T-helper 1 cell treated with Interleukin-12 subunit alpha and Interleukin-12 subunit beta and Interleukin-4 antibody, amounts not matched to agents 30 ng/mL and 1 ng/mL, for 36 hours (primary cell): Measurements from ENCODE around the gene DGLUCY. TPM values are rescaled to one million over a fixed set of nuclear protein-coding genes. Genes with fewer than 3 reads are reported as not detected.
"Not testable (repeated sequence)": the region's sequence is repeated elsewhere in the genome, so short reads cannot be mapped to it uniquely, and the experiment has no call there.

Experiments
- intact Hi-C: fragments of 100-400 bp; cut with micrococcal nuclease; formaldehyde crosslinking; loops from one replicate; pipeline ENCODE4 v1.15.1; 2024
- total RNA-seq: library from RNA; stranded (reverse); gene quantifications from 2 replicates; pipeline ENCODE4 v1.2.3, GENCODE V29; 2022

The DGLUCY gene
- total RNA-seq, 1 donor from 2014 or later = 93.0 TPM

DNA sequence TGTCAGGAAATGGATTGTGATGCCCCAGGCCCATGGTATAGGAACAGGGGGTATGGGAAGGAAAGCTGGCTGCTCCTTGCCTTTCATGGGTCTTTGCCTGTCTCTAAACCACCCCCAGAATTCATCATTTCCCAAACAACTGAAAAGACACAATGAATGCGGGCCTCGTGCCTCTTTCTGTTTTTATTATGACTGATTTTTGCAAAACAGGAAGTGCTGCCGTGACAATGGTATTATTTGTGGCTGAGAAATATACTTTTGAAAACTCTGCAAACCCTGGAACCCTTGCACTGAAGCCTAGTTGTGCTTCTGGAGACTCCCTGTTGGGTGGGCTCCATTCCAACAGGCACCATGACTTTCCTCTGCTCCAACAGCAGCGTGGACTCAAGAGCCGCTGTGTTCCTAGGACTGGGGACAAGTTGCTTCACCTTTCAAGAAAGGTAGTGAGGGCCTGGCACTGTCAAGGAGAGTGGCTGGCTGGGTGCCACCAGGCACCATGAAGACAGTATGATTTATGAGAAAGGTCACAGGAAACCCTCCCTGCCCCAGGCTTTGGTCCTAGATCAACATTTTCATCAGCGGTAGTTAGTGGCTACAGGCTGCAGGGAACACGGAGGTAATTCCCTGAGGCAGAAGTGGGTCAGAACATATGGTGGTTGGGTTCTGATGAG is 4.8 kb upstream of the DGLUCY start:
- intact Hi-C loops = no loop called here

DNA sequence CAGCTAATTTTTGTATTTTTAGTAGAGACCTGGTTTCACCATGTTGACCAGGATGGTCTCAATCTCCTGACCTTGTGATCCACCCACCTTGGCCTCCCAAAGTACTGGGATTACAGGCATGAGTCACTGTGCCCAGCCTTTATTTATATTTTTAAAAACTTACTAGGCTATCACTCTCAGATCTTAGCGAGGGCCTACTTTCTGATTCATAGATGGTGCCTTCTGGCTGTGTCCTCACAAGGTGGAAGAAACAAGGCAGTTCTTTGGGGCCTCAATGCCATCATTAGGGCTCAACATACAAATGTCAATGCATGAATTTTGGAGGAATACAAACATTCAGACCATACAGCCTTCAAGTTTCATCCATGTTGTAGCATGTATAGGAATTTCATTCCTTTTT is 2.4 kb upstream of the DGLUCY start:
- intact Hi-C loops = no loop called here

DNA sequence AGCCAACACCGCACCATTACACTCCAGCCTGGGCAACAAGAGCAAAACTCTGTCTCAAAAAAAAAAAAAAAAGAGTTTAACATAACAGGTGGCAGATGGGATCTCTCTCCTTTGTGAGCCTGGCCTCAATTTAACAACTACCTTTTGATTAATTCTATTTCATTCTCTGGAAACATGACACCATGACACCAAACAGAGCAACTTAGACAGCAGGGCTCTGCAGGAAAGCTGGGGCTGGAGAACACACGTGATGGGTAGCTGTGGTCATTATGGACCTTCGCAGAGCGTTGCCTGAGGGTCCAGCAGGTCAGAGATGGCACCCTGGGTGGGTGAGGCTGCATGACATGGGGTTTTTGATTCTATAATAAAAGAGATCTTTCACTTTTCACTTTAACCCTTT is 1.7 kb upstream of the DGLUCY start:
- intact Hi-C loops = no loop called here

DNA sequence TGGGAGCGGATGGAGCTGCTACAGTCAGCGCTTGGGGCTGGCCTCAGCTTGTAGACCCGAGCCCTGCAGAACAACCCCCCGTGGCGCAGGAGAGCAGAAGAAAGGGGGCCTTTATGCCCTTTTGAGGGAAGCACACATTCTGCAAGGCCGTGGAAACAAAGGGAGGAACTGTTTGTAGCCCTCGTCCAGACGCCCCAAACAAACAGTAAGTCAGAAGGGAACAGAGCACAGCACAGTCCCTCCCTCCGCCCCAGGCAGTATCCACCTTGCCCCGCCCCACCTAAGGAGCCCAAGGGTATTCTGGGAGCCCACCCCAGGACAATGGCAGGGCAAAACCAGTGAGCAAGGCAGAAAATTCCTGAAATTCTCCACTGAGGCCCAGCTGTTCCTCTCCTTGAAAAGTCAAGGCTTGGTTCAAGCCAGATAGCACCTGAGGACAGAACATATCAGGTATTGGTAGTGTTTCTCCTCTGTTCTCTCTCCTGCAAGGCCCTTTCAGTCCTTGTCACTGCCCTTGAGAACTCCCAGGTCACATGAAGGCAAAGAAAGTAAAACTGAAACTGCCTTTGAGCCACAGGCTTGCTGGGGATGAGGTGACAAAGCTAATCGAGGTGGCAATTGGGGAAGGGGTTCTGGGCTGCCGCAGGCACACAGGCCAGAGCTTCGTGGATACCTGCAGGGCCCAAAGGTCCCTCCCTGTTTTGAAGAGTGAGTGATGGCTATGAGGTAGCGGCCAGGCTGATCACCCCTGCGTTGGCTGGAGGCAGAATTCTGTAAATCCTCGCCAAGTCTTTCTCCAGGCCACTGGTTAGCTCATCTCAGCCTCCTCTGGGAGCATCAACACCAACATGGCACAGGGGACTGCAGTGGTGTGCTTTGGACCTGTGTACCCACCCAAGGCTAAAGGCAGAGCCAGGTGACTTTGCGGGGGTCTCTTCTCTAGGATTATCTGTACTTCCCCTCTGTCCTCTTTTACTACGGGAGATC is 499 bp downstream of the DGLUCY start:
- intact Hi-C loops = loop anchor here (1.0 to 2.0 kb wide), 12 partner anchors 28 to 730 kb away; partner anchors contain the start of genes CCDC88C and RPS6KA5

DNA sequence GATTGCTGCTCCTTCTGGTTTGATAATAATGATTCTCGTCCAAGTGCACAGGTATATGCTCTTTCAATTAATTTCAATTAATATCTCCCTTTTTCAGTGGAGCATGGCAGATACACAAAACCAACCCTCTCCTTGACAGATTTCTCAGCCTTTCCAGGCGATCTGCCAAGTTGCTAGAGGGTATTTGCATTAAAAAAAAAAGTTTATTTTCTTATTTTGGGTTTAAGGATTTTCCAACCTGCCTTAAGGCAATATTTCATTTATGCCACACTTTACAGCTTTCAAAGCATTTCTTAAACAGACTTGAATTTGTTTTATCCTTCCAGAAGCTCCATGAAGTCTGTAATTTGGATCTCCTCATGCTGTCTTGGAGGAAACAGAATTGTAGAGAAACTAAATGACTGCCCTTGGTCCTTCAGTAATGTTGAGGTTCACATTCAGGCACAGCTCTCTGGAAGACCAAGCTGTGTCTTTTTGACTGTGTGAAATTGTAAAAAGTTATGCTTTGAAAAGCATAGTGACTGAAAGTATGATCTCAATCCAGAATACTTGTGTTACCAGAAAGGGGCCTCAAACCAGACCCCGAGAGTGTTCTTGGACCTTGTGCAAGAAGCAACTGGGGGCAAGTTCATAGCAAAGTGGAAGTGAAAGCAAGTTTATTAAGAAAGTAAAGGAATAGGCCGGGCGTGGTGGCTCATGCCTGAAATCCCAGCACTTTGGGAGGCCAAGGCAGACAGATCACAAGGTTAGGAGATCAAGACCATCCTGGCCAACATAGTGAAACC is 2.3 kb downstream of the DGLUCY start:
- intact Hi-C loops = loop anchor here (1.0 to 2.0 kb wide), 2 partner anchors 146 to 301 kb away; partner anchors contain the start of gene CCDC88C

DNA sequence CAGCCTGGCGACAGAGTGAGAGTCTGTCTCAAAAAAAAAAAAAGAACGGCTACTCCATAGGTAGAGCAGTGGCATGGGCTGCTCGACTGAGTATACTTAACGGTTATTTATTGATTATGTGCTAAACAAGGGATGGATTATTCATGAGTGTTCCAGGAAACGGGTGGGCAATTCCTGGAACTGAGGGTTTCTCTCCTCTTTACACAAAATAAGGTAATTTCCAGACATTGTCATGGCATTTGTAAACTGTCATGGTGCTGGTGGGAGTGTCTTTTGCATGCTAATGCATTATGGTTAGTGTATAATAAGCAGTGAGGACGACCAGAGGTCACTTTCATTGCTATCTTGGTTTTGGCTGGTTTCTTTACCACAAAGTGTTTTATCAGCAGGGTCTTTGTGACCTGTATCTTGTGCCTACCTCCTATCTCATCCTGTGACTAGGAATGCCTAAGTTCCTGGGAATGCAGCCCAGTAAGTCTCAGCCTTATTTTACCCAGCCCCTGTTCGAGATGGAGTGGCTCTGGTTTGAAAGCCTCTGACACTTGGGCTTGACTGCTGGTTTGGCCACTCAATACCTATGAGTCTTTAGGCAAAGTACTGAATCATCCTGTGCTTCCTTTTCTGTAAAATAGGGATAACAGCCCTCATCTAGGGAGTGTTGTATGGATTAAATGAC is 3.2 kb downstream of the DGLUCY start:
- intact Hi-C loops = no loop called here

DNA sequence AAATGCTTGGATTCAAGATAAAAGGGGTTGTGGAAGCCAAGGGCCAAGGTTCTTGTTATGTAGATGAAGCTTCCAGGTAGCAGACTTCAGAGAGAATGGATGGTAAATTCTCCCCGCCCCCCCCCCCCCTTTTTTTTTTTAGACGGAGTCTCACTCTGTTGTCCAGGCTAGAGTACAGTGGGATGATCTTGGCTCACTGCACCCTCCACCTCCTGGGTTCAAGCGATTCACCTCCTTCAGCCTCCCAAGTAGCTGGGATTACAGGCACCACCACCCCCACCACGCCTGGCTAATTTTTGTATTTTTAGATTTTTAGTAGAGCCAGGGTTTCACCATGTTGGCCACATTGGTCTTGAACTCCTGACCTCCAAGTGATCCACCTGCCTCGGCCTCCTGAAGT is 4.1 kb downstream of the DGLUCY start:
- intact Hi-C loops = no loop called here

DNA sequence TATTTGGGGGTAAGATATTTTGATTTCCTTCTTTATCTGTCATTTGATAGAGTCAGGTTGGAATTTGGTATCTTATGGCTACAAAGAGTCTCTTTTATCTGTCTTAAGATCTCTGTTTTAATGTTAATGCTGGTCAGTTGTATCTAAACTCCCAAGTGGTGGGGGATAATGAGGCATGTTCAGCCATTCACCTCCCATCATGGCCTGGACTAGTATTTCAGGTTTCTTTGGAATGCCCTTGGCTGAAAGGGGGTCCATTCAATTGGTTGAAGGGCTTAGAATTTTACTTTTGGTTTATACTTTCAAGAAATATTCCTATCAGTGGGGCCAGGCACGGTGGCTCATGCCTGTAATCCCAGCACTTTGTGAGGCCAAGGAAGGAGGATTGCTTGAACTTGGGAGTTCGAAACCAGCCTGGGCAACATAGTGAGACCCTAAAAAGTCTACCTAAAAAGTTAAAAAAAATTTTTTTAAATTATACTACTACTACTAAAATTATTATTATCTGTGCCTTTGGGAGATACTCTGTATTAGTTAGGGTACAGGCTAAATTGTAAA is 4.7 kb downstream of the DGLUCY start:
- intact Hi-C loops = no loop called here

DNA sequence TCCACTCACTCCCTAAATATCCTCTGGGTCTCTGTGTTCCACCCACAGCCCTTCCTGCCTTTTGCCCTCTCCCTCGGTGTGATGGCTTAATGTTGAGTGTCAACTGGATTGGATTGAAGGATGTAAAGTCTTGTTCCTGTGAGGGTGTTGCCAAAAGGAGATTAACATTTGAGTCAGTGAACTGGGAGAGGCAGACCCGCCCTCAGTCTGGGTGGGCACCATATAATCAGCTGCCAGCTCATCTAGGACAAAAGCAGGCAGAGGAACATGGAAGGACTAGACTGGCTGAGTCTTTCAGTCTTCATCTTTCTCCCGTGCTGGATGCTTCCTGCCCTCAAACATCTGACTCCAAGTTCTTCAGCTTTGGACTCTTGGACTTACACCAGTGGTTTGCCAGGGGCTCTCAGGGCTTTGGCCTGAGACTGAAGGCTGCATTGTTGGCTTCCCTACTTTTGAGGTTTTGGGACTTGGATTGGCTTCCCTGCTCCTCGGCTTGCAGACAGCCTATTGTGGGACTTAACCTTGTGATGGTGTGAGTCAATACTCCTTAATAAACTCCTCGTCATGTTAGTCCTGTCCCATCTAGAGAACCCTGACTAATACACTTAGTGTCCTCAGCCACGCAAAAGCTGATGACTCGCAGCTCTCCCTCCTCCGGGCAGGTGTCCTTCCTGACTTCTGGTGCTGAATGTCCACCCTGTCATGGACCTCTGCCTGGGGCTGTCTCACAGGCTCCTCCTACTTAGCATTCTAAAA is 5.9 kb downstream of the DGLUCY start:
- intact Hi-C loops = no loop called here

DNA sequence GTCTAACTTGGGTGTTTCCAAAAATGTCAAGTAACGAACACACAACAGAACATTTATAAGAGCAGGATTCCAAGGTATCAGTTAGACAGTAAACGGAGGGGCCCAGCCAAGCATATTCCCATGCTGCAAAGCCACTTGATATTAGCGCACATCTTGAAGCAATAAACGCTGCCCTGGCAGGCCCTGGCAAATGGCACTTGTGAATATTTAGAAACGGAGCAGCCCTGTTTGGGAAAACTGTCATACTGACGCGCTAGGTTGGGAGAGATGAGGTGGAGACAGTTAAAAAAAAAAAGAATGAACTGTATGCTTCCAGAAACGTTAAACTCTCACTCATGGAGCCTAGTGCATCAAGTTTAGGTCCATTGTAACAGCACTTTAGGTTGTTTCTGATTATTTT is 9.3 kb downstream of the DGLUCY start:
- intact Hi-C loops = no loop called here

DNA sequence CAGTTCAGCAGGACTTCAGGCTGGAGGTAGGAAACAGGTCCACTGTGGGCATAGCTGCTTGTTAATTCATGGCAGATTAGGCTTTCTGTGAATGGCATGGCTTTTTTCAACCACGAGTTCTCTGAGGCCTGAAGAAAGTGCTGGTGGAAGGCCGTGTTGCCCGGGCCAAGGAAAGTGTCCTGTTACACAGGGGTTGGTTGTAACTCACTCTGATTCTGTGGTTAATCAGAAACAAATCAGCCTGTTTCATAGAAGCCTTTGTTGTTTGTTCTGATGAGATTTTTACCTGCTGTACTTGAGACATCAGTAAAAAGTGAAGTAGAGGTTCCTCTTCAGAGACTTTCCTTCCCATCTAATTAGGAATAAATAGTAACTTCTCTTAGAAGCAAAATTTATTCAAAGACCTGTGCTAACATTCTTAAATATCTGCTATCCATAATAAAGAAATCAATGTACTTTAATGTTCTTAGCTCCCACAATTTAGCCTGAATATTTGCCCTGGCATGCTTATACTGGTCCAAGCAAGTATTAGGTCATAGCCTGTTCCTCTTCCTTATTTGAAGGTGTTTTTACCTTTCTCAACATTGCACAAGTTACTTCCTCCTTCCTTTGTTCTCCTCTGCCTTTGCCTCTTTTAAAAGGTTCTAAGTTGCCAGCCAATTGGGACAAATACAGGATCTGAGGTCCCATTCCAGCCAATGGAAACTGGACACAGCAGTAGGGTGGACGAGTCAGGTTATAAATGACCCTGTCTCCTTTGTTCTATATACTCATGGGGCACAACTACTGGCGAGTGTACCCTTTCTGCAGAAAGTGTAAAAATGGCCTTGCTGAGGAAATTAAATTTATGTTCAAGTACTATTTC is 10.8 kb downstream of the DGLUCY start:
- intact Hi-C loops = not testable (repeated sequence)

DNA sequence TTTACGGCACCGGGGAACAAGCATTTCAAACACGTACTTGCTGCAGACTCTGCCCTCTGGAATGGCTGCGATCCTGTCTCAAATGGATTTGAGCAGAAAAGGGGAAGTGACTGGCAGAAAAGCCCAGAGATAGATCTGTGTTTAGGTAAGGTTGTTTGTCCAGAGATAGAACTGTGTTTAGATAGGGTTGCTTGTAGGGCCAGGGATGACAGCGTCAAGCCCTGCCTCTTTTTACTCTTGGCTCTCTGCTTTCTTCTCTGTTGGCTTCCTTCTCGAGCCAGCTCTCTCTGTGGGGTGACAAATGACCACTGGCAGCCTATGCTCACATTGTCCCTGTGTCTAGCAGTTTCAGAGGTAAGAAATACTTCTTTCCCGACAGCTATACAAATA is 11.4 kb downstream of the DGLUCY start:
- intact Hi-C loops = no loop called here

DNA sequence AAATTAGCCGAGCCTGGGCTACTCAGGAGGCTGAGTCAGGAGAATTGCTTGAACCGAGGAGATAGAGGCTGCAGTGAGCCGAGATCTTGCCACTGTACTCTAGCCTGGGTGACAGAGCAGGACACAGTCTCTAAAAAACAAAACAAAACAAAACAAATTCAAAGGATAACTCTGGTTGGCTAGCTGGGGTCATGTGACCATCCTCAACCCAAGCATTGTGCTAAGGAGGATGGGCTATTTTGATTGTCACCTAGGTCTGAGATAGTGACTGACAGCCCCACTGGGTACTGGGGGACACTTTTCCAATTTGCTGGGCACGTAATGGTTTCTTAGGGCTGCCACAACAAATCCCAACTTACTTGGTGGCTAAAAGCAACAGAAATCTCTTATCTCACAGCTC is 11.9 kb downstream of the DGLUCY start:
- intact Hi-C loops = no loop called here

DNA sequence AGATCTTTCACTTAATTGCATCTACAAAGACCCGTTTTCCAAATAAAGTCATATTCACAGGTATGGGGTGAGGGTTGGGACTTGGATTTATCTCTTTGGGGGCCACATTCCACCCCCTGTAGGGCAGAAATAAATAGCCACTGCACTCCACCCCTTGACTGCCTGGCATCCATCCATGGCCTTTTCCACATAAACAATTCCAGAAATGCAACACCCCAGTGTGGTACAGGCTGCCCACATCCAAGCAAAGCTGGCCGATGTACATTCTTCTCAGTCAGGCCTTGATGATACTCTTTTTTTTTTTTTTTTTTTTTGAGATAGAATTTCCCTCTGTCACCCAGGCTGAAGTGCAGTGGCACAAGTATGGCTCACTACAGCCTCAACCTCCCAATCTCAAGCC is 12.9 kb downstream of the DGLUCY start:
- intact Hi-C loops = no loop called here

DNA sequence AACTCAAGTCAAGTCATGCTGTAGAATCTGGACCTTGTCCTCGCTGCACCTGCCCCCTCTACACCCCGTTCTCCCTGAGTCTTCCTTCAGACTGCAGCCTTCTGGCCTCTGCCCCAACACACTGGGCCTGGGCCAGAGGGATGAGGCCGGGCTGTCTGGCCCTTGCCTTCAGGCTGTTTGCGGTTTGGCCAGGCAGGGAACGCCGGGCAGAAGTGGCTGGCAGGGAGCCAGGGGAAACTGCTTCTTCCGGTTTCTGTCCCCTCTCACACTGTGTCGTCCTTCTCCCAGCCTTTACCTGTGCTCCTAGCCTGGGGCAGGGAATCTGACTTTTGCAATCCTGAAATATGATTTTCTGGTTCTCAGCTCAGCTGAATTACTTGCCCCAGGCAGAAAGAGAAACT is 13.5 kb downstream of the DGLUCY start:
- intact Hi-C loops = no loop called here

DNA sequence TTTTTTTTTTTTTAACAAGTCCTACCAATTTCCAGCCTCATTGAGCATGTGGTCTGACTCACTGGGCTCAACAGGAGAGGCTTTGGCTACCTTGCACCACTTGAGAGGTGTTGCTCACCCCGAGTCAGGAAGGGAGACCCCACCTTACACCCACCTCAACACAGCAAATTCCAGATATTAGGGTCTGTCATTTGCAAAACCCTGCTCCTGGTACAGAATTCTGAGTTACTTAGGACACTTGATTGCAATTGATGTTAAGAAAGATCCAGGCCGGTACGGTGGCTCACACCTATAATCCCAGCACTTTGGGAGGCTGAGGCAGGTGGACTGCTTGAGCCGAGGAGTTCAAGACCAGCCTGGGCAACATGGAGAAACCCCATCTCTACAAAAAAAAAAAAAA is 14.1 kb downstream of the DGLUCY start:
- intact Hi-C loops = no loop called here

DNA sequence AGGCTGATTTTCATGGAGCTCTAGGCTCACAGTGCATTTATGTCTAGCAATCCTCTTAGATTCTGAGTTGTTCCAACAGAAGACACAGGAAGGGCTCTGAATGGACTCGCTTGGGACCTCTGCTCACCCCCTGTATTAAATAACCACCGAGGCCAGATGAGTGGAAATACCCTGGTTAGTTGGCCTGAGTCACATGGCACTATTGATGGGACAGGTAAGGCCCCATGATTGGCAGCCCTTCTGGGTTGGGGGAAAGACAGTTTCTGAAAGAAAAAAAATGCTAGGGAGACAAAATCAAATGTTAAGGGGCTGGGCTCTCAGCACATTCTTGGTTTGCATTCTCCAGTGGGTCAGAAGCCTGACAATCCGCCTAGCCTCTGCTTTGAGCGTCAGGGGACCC is 14.8 kb downstream of the DGLUCY start:
- intact Hi-C loops = no loop called here

DNA sequence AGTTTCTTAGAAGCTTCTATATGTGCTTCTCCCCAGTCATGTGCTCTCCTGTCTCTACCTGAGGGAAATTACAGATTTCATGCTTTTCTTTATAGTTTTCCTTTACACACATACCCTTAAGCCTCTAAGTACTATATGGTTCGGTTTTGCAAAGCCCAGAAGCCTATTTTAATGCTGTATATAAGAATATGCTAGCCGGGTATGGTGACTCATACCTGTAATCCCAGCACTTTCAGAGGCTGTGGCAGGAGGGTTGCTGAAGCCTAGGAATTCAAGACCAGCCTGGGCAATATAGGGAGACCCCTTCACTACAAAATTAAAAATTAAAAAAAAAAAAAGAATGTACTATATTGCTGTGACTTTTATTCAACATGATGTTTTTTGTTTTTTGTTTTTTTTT is 15.4 kb downstream of the DGLUCY start:
- intact Hi-C loops = no loop called here

DNA sequence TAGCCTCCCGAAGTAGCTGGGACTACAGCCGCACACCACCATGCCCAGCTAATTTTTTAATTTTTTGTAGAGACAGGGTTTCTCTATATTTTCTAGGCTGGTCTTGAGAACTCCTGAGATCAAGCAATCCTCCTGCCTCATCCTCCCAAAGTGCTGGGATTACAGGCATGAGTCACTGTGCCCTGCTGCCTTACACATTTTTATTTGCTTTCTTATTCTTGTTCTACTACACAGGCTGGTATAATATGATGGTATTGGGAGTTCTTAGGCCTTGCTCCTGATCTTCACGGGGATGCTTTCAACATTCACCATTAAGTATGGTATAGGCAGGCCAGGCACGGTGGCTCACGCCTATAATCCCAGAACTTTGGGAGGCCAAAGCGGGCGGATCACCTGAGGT is 21.2 kb downstream of the DGLUCY start:
- intact Hi-C loops = no loop called here
